IMR-90 (cell line): Measurements from ENCODE around the gene KCNQ2. TPM values are rescaled to one million over a fixed set of nuclear protein-coding genes. Genes with fewer than 3 reads are reported as not detected.

Experiments
- ATAC-seq: fragments of 200-7000 bp; cut with Tn5 transposase; 2 replicates; pipeline ENCODE4 v1.9.1; 2020; ENCODE audit warnings: low read depth, mild to moderate bottlenecking, moderate library complexity
- BruUV-seq: library from RNA; stranded (reverse); fragments of 400-500 nt; replicated peaks from 2 replicates; lab custom pipeline; 2021; lab: Mats Ljungman, UMichigan
- CTCF ChIA-PET: fragments of 300-600 bp; formaldehyde crosslinking; extraction: SDS; loops from one replicate; lab custom pipeline; 2021; ENCODE audit warnings: antibody characterized with exemption; lab: Yijun Ruan, JAX
- POLR2A ChIA-PET: fragments of 300-600 bp; sonication (Branson Sonifier 250); formaldehyde crosslinking; loops from one replicate; lab custom pipeline; 2022; ENCODE audit warnings: antibody characterized with exemption; ENCODE audit not compliant: unreplicated experiment; lab: Charles Lee
- DNase-seq: peaks from one replicate; pipeline ENCODE4 v3.0.0; 2013
- H2AFZ ChIP-seq: replicated peaks from 2 replicates; pipeline ENCODE3; 2013; ENCODE audit warnings: low read length, mild to moderate bottlenecking; ENCODE audit not compliant: poor library complexity
- H2AK5ac ChIP-seq: 2 replicates; pipeline ENCODE4 v1.6.1; 2013; ENCODE audit warnings: low read depth, low read length, inconsistent platforms
- H2AK9ac ChIP-seq: replicated peaks from 2 replicates; pipeline ENCODE3; 2013; ENCODE audit warnings: mild to moderate bottlenecking, low read depth, low read length, moderate library complexity; ENCODE audit not compliant: poor library complexity
- H2BK120ac ChIP-seq: 2 replicates; pipeline ENCODE4 v1.6.1; 2013; ENCODE audit warnings: low read depth, low read length, inconsistent platforms
- H2BK15ac ChIP-seq: 3 replicates; pipeline ENCODE4 v1.6.1; 2013; ENCODE audit warnings: low read depth, low read length, inconsistent platforms
- H2BK20ac ChIP-seq: 2 replicates; pipeline ENCODE4 v1.6.1; 2013; ENCODE audit warnings: low read depth, mild to moderate bottlenecking, inconsistent platforms, low read length, moderate library complexity
- H2BK5ac ChIP-seq: 2 replicates; pipeline ENCODE4 v1.6.1; 2013; ENCODE audit warnings: mild to moderate bottlenecking, low read depth, low read length, inconsistent platforms; ENCODE audit not compliant: poor library complexity, severe bottlenecking
- H3K14ac ChIP-seq: replicated peaks from 2 replicates; pipeline ENCODE4 v1.6.1; 2013; ENCODE audit warnings: low read depth, low read length, inconsistent platforms
- H3K18ac ChIP-seq: 2 replicates; pipeline ENCODE4 v1.6.1; 2013; ENCODE audit warnings: low read depth, low read length, control low read depth
- H3K23ac ChIP-seq: 2 replicates; pipeline ENCODE4 v1.6.1; 2013; ENCODE audit warnings: low read depth, low read length, inconsistent platforms
- H3K27ac ChIP-seq: 2 replicates; pipeline ENCODE4 v1.5.1; 2013; ENCODE audit warnings: mild to moderate bottlenecking, control low read depth, low read length; ENCODE audit not compliant: insufficient read depth
- H3K27me3 ChIP-seq: 2 replicates; pipeline ENCODE4 v1.6.1; 2013; ENCODE audit warnings: low read length; ENCODE audit not compliant: control insufficient read depth, insufficient read depth
- H3K36me3 ChIP-seq: 2 replicates; pipeline ENCODE4 v1.6.1; 2013; ENCODE audit warnings: low read length, mixed read lengths; ENCODE audit not compliant: control insufficient read depth, insufficient read depth
- H3K4ac ChIP-seq: 2 replicates; pipeline ENCODE4 v1.6.1; 2013; ENCODE audit warnings: low read depth, low read length, inconsistent platforms
- H3K4me1 ChIP-seq: 2 replicates; pipeline ENCODE4 v1.6.1; 2013; ENCODE audit warnings: low read length, mixed read lengths; ENCODE audit not compliant: control insufficient read depth, insufficient read depth
- H3K4me2 ChIP-seq: 2 replicates; pipeline ENCODE4 v1.6.1; 2013; ENCODE audit warnings: low read depth, mild to moderate bottlenecking, control low read depth, low read length, moderate library complexity
- H3K4me3 ChIP-seq: 2 replicates; pipeline ENCODE4 v1.5.1; 2013; ENCODE audit warnings: low read depth, mild to moderate bottlenecking, control low read depth, low read length, moderate library complexity; ENCODE audit not compliant: insufficient read depth
- H3K56ac ChIP-seq: 2 replicates; pipeline ENCODE4 v1.6.1; 2013; ENCODE audit warnings: low read length, inconsistent platforms; ENCODE audit not compliant: insufficient read depth; ENCODE audit errors: extremely low read depth
- H3K79me1 ChIP-seq, 2 experiments: 2 replicates each; pipeline ENCODE4 v1.6.1; 2013; ENCODE audit warnings: low read length in 2 of 2, inconsistent platforms in 1 of 2, low read depth in 1 of 2
- H3K9ac ChIP-seq: 2 replicates; pipeline ENCODE4 v1.6.1; 2013; ENCODE audit warnings: low read depth, low read length, control low read depth
- H3K9me1 ChIP-seq: 2 replicates; pipeline ENCODE4 v1.6.1; 2013; ENCODE audit warnings: low read length, inconsistent platforms; ENCODE audit not compliant: insufficient read depth
- H3K9me3 ChIP-seq: 2 replicates; pipeline ENCODE4 v1.6.1; 2013; ENCODE audit warnings: low read length; ENCODE audit not compliant: control insufficient read depth, insufficient read depth
- H4K20me1 ChIP-seq: 2 replicates; pipeline ENCODE4 v1.6.1; 2013; ENCODE audit warnings: low read length, inconsistent platforms; ENCODE audit not compliant: insufficient read depth
- H4K5ac ChIP-seq: 2 replicates; pipeline ENCODE4 v1.6.1; 2013; ENCODE audit warnings: mild to moderate bottlenecking, low read depth, low read length, control low read depth
- H4K8ac ChIP-seq, 2 experiments: 2 replicates each; pipeline ENCODE4 v1.6.1; 2013; ENCODE audit warnings: low read depth in 2 of 2, low read length in 2 of 2, control low read depth in 1 of 2, inconsistent platforms in 1 of 2
- H4K91ac ChIP-seq: 2 replicates; pipeline ENCODE4 v1.6.1; 2013; ENCODE audit warnings: low read depth, low read length, inconsistent platforms; ENCODE audit not compliant: insufficient read depth
- BHLHE40 ChIP-seq: fragments of 150-350 bp; IDR thresholded peaks from 2 replicates; pipeline ENCODE4 v1.6.1; 2016; ENCODE audit warnings: mild to moderate bottlenecking, low read depth, low read length
- CEBPB ChIP-seq: IDR thresholded peaks from 2 replicates; pipeline ENCODE4 v1.6.1; 2012; ENCODE audit warnings: low read depth, low read length, improper control_type of control experiment
- CHD1 ChIP-seq: IDR thresholded peaks from 2 replicates; pipeline ENCODE4 v1.6.1; 2012; ENCODE audit warnings: low read depth, low read length, improper control_type of control experiment
- CTCF ChIP-seq: conservative IDR thresholded peaks from 2 replicates; pipeline ENCODE4 v1.5.1; 2012; ENCODE audit warnings: mild to moderate bottlenecking, low read depth, low read length, improper control_type of control experiment
- FOS ChIP-seq: fragments of 150-350 bp; IDR thresholded peaks from 2 replicates; pipeline ENCODE4 v1.6.1; 2016; ENCODE audit warnings: low read depth, low read length
- MAFK ChIP-seq: IDR thresholded peaks from 2 replicates; pipeline ENCODE4 v1.6.1; 2012; ENCODE audit warnings: low read depth, low read length, improper control_type of control experiment
- MAZ ChIP-seq: IDR thresholded peaks from 2 replicates; pipeline ENCODE4 v1.6.1; 2012; ENCODE audit warnings: low read depth, mild to moderate bottlenecking, low read length, improper control_type of control experiment, moderate library complexity, borderline replicate concordance
- MXI1 ChIP-seq: IDR thresholded peaks from 2 replicates; pipeline ENCODE4 v1.6.1; 2012; ENCODE audit warnings: low read depth, mild to moderate bottlenecking, low read length, moderate library complexity, borderline replicate concordance
- NFE2L2 ChIP-seq: fragments of 150-350 bp; IDR thresholded peaks from 2 replicates; pipeline ENCODE4 v1.6.1; 2016; ENCODE audit warnings: low read depth, mild to moderate bottlenecking, low read length
- POLR2A ChIP-seq: IDR thresholded peaks from 2 replicates; pipeline ENCODE4 v1.6.1; 2012; ENCODE audit warnings: mild to moderate bottlenecking, low read depth, low read length
- RAD21 ChIP-seq: IDR thresholded peaks from 2 replicates; pipeline ENCODE4 v1.6.1; 2012; ENCODE audit warnings: low read length, improper control_type of control experiment
- RCOR1 ChIP-seq: IDR thresholded peaks from 2 replicates; pipeline ENCODE4 v1.6.1; 2012; ENCODE audit warnings: mild to moderate bottlenecking, low read length, improper control_type of control experiment; ENCODE audit not compliant: insufficient replicate concordance
- RFX5 ChIP-seq: IDR thresholded peaks from 2 replicates; pipeline ENCODE4 v1.8.0; 2012; ENCODE audit warnings: low read depth, mild to moderate bottlenecking, low read length, moderate library complexity
- SMC3 ChIP-seq: fragments of 150-350 bp; IDR thresholded peaks from 2 replicates; pipeline ENCODE4 v1.6.1; 2016; ENCODE audit warnings: low read depth, mild to moderate bottlenecking, antibody characterized with exemption, low read length, moderate library complexity
- USF2 ChIP-seq: fragments of 150-350 bp; IDR thresholded peaks from 2 replicates; pipeline ENCODE4 v1.6.1; 2017; ENCODE audit warnings: mild to moderate bottlenecking, antibody characterized with exemption, low read length, low read depth
- WGBS, 2 experiments: methylation state at CpG; one replicate each; pipeline versions ENCODE4 v1.1.5 to v1.1.7; 2013; ENCODE audit warnings: missing lambda C conversion rate in 2 of 2; ENCODE audit not compliant: insufficient read length in 1 of 2; ENCODE audit errors: extremely low coverage in 2 of 2; 5-methylcytosine and 5-hydroxymethylcytosine counted together
- dilution Hi-C: fragments of 300-500 bp; cut with HindIII; formaldehyde crosslinking; loops from one replicate; pipeline ENCODE4 v1.14.3; 2018; ENCODE audit warnings: low sequenced_read_pairs; ENCODE audit not compliant: unreplicated experiment
- in situ Hi-C: fragments of 300-500 bp; cut with MboI; formaldehyde crosslinking; loops from 3 replicates; pipeline ENCODE4 v1.14.3; 2019; ENCODE audit warnings: low sequenced_read_pairs, inconsistent platforms, mixed read lengths
- intact Hi-C: fragments of 100-400 bp; cut with micrococcal nuclease; formaldehyde crosslinking; loops from 2 replicates; pipeline ENCODE4 v1.10.0; 2022
- polyA plus RNA-seq, 3 experiments: library from polyadenylated mRNA; depleted of rRNA; stranded (reverse); fragments of >200 nt; gene quantifications; 2 replicates each; pipeline ENCODE4 v1.2.3, GENCODE V29; 2012; ENCODE audit warnings: low replicate concordance in 1 of 3
- total RNA-seq: library from RNA; depleted of rRNA; stranded (reverse); fragments of >200 nt; gene quantifications from 2 replicates; pipeline ENCODE4 v1.2.3, GENCODE V29; 2012
- TF ChIP-seq, protein P1 (sequence below): fragments of 150-350 bp; IDR thresholded peaks from 2 replicates; pipeline ENCODE4 v1.6.1; 2016; ENCODE audit warnings: low read depth, mild to moderate bottlenecking, low read length, moderate library complexity, borderline replicate concordance

The KCNQ2 gene
- total and polyA plus RNA-seq, 2 of the 4 experiments (the other 2 are of a cell fraction) = 0.02 TPM; not detected in 1

DNA sequence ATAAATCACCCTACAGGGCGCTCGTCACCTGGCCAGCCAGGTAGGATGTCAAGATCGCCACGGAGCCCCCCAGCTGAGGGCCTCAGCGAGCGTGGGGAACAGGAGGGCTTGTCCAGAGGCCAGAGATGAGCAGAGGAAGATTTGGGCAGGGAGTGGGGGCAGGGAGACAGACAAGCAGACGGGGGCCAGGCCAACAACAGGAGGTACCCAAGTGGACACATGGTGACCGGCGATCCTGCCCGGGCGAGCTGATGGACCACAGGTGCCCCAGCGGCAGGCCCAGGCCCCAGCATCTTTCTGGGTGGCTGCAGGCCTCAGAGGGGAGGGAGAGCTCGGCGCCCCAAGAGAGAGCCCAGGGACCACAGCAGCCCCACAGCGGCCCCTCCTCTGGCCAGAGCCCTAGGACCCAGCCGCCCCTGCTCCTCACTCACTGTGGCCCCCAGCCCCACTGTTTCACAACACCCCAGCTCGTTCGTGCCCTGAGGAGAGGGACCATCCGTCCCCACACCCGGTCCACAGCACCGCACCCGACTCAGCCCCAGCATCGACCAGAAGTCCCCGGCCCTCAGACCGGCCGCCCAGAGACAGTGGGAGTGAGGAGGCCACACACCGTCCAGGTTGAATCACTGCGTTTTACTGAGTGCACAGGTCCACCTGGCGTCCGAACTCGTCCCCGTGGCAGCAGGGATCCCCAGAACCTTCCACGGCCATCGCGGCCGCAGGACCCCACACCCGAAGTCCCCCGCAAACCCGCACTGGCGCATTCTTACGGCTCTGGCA, 72.7 kb downstream of the KCNQ2 start:
- Histone ChIP-seq H3K27me3 (peaks cover 18% of the 10 kb centered on the region), H3K18ac (no peak overlapping the region), H2BK15ac (no peak overlapping the region), H4K8ac (no peak overlapping the region), H2AK9ac (no peak overlapping the region), H3K4me1 (no peaks in the 10 kb centered on the region), H3K27ac (no peak overlapping the region), H3K9me3 (no peaks in the 10 kb centered on the region), H3K23ac (no peak overlapping the region), H2BK20ac (no peak overlapping the region), H2BK120ac (no peak overlapping the region), H4K91ac (no peak overlapping the region), H3K4me2 (no peak overlapping the region), H3K9ac (no peak overlapping the region), H4K20me1 (no peaks in the 10 kb centered on the region), H3K9me1 (no peaks in the 10 kb centered on the region), H3K79me1 (no peaks in the 10 kb centered on the region), H2AK5ac (no peak overlapping the region), H3K4me3 (no peak overlapping the region), H3K56ac (no peak overlapping the region), H3K4ac (no peak overlapping the region), H3K36me3 (no peaks in the 10 kb centered on the region), H3K14ac (no peak overlapping the region), H2AFZ (no peak overlapping the region), H4K5ac (no peak overlapping the region), H2BK5ac (no peak overlapping the region)
- ATAC-seq (no peak), DNase-seq (no peak)
- no TSS peak for BruUV-seq
- 80% methylated on average over 18 of the region's 41 CpGs; no CpG with 5 or more reads in 1 of the 2 experiments for WGBS, 2 experiments
- intact Hi-C loops = no loop called here
- TF ChIP-seq, protein P1, sequence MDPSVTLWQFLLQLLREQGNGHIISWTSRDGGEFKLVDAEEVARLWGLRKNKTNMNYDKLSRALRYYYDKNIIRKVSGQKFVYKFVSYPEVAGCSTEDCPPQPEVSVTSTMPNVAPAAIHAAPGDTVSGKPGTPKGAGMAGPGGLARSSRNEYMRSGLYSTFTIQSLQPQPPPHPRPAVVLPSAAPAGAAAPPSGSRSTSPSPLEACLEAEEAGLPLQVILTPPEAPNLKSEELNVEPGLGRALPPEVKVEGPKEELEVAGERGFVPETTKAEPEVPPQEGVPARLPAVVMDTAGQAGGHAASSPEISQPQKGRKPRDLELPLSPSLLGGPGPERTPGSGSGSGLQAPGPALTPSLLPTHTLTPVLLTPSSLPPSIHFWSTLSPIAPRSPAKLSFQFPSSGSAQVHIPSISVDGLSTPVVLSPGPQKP = no peak
- TF ChIP-seq NFE2L2 (no peak), CEBPB (no peak), BHLHE40 (no peak), MXI1 (no peak), RFX5 (no peak), FOS (no peak), RAD21 (no peak), CHD1 (no peak), RCOR1 (no peak), POLR2A (no peak), USF2 (no peak), MAFK (no peak), CTCF (no peak), MAZ (no peak), SMC3 (no peak)
- dilution Hi-C loops = no loop called here
- ChIA-PET CTCF (no interaction called here), POLR2A (no interaction called here)
- in situ Hi-C loops = no loop called here
